ENCODE data around the gene PRKAB2.

GRCh38 chr1:147110434-147110833, 61.8 kb downstream of the PRKAB2 start:
- TF ChIP-seq CTCF (IDR thresholded peaks at IDR 0.05): no peak
- no peak for TF ChIP-seq EZH2 (IDR thresholded peaks at IDR 0.05; ENCODE audit: borderline replicate concordance, insufficient read depth, low read depth, low read length, poor library complexity, severe bottlenecking)
